ENCODE data around the gene HLA-DQA1.

DNA sequence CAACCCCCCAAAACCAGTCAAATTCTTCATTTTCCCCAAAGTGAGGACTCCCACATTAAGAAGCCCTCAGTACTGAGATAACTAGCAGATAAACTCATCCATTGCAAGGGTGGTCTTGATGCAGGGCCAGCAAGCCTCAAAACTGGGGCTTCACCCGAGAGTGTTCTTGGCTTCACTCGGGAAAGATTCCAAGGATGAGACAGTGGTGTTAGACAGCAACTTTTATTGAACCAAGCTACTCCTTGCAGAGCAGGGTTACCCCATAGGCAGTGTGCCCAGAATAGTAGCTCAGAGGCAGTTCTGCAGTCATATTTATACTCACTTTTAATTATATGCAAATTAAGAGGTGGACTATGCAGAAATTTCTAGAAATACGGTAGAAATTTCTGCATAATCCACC lies 15.8 kb upstream of the HLA-DQA1 start:
- TF ChIP-seq, protein P1, sequence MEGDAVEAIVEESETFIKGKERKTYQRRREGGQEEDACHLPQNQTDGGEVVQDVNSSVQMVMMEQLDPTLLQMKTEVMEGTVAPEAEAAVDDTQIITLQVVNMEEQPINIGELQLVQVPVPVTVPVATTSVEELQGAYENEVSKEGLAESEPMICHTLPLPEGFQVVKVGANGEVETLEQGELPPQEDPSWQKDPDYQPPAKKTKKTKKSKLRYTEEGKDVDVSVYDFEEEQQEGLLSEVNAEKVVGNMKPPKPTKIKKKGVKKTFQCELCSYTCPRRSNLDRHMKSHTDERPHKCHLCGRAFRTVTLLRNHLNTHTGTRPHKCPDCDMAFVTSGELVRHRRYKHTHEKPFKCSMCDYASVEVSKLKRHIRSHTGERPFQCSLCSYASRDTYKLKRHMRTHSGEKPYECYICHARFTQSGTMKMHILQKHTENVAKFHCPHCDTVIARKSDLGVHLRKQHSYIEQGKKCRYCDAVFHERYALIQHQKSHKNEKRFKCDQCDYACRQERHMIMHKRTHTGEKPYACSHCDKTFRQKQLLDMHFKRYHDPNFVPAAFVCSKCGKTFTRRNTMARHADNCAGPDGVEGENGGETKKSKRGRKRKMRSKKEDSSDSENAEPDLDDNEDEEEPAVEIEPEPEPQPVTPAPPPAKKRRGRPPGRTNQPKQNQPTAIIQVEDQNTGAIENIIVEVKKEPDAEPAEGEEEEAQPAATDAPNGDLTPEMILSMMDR (IDR thresholded peaks at IDR 0.05) = no peak
- TF ChIP-seq POLR2AphosphoS5 (IDR thresholded peaks at IDR 0.05; ENCODE audit: insufficient read depth in 1 of 2, low read depth in 1 of 2) = no peak
